HG03442 (cell line): Measurements from ENCODE around the gene SMG9.

Source experiments
- ATAC-seq: cut with Tn5 transposase; IDR thresholded peaks from one replicate; pipeline ENCODE4 v1.9.1; 2021; ENCODE audit warnings: mild to moderate bottlenecking, moderate library complexity; ENCODE audit not compliant: unreplicated experiment

Gene SMG9

GRCh38 chr19:43754503-43755255 is at the start of gene SMG9:
Gene SMG9 (minus strand): TSS chr19:43754962. CDS start chr19:43750741, 4,221 bp downstream.
- ATAC-seq, result peak; percentile 59

- ATAC-seq, result no peak
Observed at GRCh38 chr19:43804432-43804831, 49.7 kb upstream of the SMG9 start.

GRCh38 chr19:43802216-43802951 is 47.6 kb upstream of the SMG9 start, which contains the start of gene LYPD5:
Gene LYPD5 (minus strand): TSS chr19:43802447. CDS start chr19:43802380, 67 bp downstream.
- ATAC-seq, result no peak

- no peak for ATAC-seq
Observed at GRCh38 chr19:43799502-43800142, 44.9 kb upstream of the SMG9 start.

GRCh38 chr19:43798546-43799409 is 44.0 kb upstream of the SMG9 start:
- ATAC-seq, result no peak

- no peak for ATAC-seq
Observed at GRCh38 chr19:43798026-43798545, 43.3 kb upstream of the SMG9 start.

GRCh38 chr19:43797556-43797955 is 42.8 kb upstream of the SMG9 start:
- ATAC-seq, result no peak

GRCh38 chr19:43797118-43797517 is 42.4 kb upstream of the SMG9 start:
- no peak for ATAC-seq

GRCh38 chr19:43790587-43790986 is 35.8 kb upstream of the SMG9 start:
- ATAC-seq, result no peak

- ATAC-seq, result no peak
Observed at GRCh38 chr19:43789029-43789428, 34.3 kb upstream of the SMG9 start.

- no peak for ATAC-seq
Observed at GRCh38 chr19:43786665-43787064, 31.9 kb upstream of the SMG9 start.

GRCh38 chr19:43784981-43785808 is 30.4 kb upstream of the SMG9 start:
- ATAC-seq, result no peak

- no peak for ATAC-seq
Observed at GRCh38 chr19:43784241-43784980, 29.6 kb upstream of the SMG9 start.

- ATAC-seq, result no peak
Observed at GRCh38 chr19:43783636-43784035, 28.9 kb upstream of the SMG9 start.

GRCh38 chr19:43782689-43783231 is 28.0 kb upstream of the SMG9 start:
- no peak for ATAC-seq

- no peak for ATAC-seq
Observed at GRCh38 chr19:43782311-43782660, 27.5 kb upstream of the SMG9 start.

- ATAC-seq, result no peak
Observed at GRCh38 chr19:43781630-43782310, 27.0 kb upstream of the SMG9 start.
